ENCODE results near the gene DOCK8. TPM values are rescaled to one million over a fixed set of nuclear protein-coding genes. Genes with fewer than 3 reads are reported as not detected.

Gene DOCK8
- total RNA-seq, 2 experiments from 2014 or later: 163 to 166 TPM

- Mint-ChIP-seq H3K9me3 (no peaks in the 10 kb centered on the region), H3K27me3 (no peaks in the 10 kb centered on the region), H3K4me1 (ENCODE audit: low read depth) (peaks cover 14% of the 10 kb centered on the region), H3K27ac (no peak overlapping the region), H3K4me3 (no peak overlapping the region), H3K36me3 (ENCODE audit: low read depth) (peaks cover 55% of the 10 kb centered on the region)
- no peak for DNase-seq
- TF ChIP-seq CTCF (IDR thresholded peaks at IDR 0.05): no peak
- ChIA-PET CTCF (no interaction called here), POLR2A (no interaction called here)
- intact Hi-C loops (cut with micrococcal nuclease): no loop called here
- no peak for ATAC-seq
Observed at GRCh38 chr9:331197-331596, 116.5 kb downstream of the DOCK8 start.

GRCh38 chr9:335373-335772 lies 120.7 kb downstream of the DOCK8 start:
- Mint-ChIP-seq H3K9me3 (no peaks in the 10 kb centered on the region), H3K4me3 (no peak overlapping the region), H3K27me3 (no peaks in the 10 kb centered on the region), H3K27ac (no peak overlapping the region), H3K36me3 (ENCODE audit: low read depth) (peaks cover 59% of the 10 kb centered on the region), H3K4me1 (ENCODE audit: low read depth) (peaks cover 14% of the 10 kb centered on the region)
- POLR2A ChIA-PET: interaction anchor here (0.6 kb wide), 1 partner anchor 11 kb away, joined by 3 read pairs; no protein-coding TSS in a partner anchor
- CTCF ChIA-PET: no interaction called here
- DNase-seq (no peak), ATAC-seq (no peak)
- intact Hi-C loops (cut with micrococcal nuclease): no loop called here
- TF ChIP-seq CTCF (IDR thresholded peaks at IDR 0.05): no peak

- peak overlapping the region; percentile 61 for H3K27ac Mint-ChIP-seq
- no peak overlapping the region for H3K4me3 Mint-ChIP-seq
- ChIA-PET CTCF (no interaction called here), POLR2A (interaction anchor here (0.7 kb wide), 1 partner anchor 59 kb away, joined by 3 read pairs; no protein-coding TSS in a partner anchor)
- no peak for ATAC-seq
- no peaks in the 10 kb centered on the region for H3K27me3 Mint-ChIP-seq
- no peak for TF ChIP-seq CTCF (IDR thresholded peaks at IDR 0.05)
- H3K9me3 Mint-ChIP-seq: no peaks in the 10 kb centered on the region
- peaks cover 14% of the 10 kb centered on the region for H3K4me1 Mint-ChIP-seq (ENCODE audit: low read depth)
- intact Hi-C loops (cut with micrococcal nuclease): no loop called here
- peaks cover 56% of the 10 kb centered on the region for H3K36me3 Mint-ChIP-seq (ENCODE audit: low read depth)
- DNase-seq: no peak
Observed at GRCh38 chr9:336039-336438, 121.4 kb downstream of the DOCK8 start.

GRCh38 chr9:338602-339001 lies 123.9 kb downstream of the DOCK8 start:
- Mint-ChIP-seq H3K36me3 (ENCODE audit: low read depth) (peaks cover 62% of the 10 kb centered on the region), H3K9me3 (no peaks in the 10 kb centered on the region), H3K4me1 (ENCODE audit: low read depth) (peaks cover 14% of the 10 kb centered on the region), H3K27ac (no peak overlapping the region), H3K27me3 (no peaks in the 10 kb centered on the region), H3K4me3 (no peak overlapping the region)
- ChIA-PET POLR2A (no interaction called here), CTCF (no interaction called here)
- no peak for ATAC-seq
- intact Hi-C loops (cut with micrococcal nuclease): no loop called here
- no peak for DNase-seq
- no peak for TF ChIP-seq CTCF (IDR thresholded peaks at IDR 0.05)

- intact Hi-C loops (cut with micrococcal nuclease): no loop called here
- ATAC-seq (no peak), DNase-seq (no peak)
- POLR2A ChIA-PET: no interaction called here
- CTCF ChIA-PET: no interaction called here
- Mint-ChIP-seq H3K27me3 (no peaks in the 10 kb centered on the region), H3K4me1 (ENCODE audit: low read depth) (no peaks in the 10 kb centered on the region), H3K27ac (no peak overlapping the region), H3K4me3 (no peak overlapping the region), H3K9me3 (no peaks in the 10 kb centered on the region), H3K36me3 (ENCODE audit: low read depth) (peaks cover 47% of the 10 kb centered on the region)
- no peak for TF ChIP-seq CTCF (IDR thresholded peaks at IDR 0.05)
Observed at GRCh38 chr9:341634-342421, 127.2 kb downstream of the DOCK8 start.
